Measurements from ENCODE around the gene CDKN2B-AS1. TPM values are rescaled to one million over a fixed set of nuclear protein-coding genes. Genes with fewer than 3 reads are reported as not detected.

The CDKN2B-AS1 gene
- total and polyA plus RNA-seq, 2 donors from 2014 or later: 0.82 TPM; not detected in 1

GRCh38 chr9:21985964-21986667 lies 8.5 kb upstream of the CDKN2B-AS1 start:
- H3K9ac ChIP-seq (ENCODE audit: low read length in 3 of 3): no peak overlapping the region
- no peak for TF ChIP-seq CTCF (IDR thresholded peaks at IDR 0.05; ENCODE audit: borderline replicate concordance, extremely low read depth, insufficient read depth)
- FAIRE-seq: no peak

GRCh38 chr9:21988056-21988990 lies 6.3 kb upstream of the CDKN2B-AS1 start:
- Histone ChIP-seq H3K4me3 (ENCODE audit: low read length in 3 of 3) (no peak overlapping the region), H3K27ac (ENCODE audit: low read depth in 2 of 2, low read length in 2 of 2) (no peak overlapping the region), H3K36me3 (ENCODE audit: control insufficient read depth in 2 of 3, insufficient read depth in 3 of 3, low read length in 3 of 3) (no peaks in the 10 kb centered on the region), H3K9ac (ENCODE audit: low read length in 3 of 3) (no peak overlapping the region), H3K9me3 (ENCODE audit: control insufficient read depth in 2 of 3, insufficient read depth in 1 of 3, low read length in 3 of 3) (no peaks in the 10 kb centered on the region), H3K27me3 (ENCODE audit: control insufficient read depth, insufficient read depth, low read length) (peaks cover 72% of the 10 kb centered on the region), H3K4me1 (ENCODE audit: control insufficient read depth in 2 of 3, insufficient read depth in 2 of 3, low read depth in 1 of 3, low read length in 3 of 3) (no peaks in the 10 kb centered on the region)
- DNase-seq (no peak), FAIRE-seq (no peak)
- intact Hi-C loops (cut with DNase I): no loop called here
- TF ChIP-seq CTCF (IDR thresholded peaks at IDR 0.05; ENCODE audit: borderline replicate concordance, extremely low read depth, insufficient read depth): no peak

More at GRCh38 chr9:21985964-21986667, 8.5 kb upstream of the CDKN2B-AS1 start:
- Histone ChIP-seq H3K4me1 (ENCODE audit: control insufficient read depth in 2 of 3, insufficient read depth in 2 of 3, low read depth in 1 of 3, low read length in 3 of 3) (no peaks in the 10 kb centered on the region), H3K9me3 (ENCODE audit: control insufficient read depth in 2 of 3, insufficient read depth in 1 of 3, low read length in 3 of 3) (no peaks in the 10 kb centered on the region), H3K36me3 (ENCODE audit: control insufficient read depth in 2 of 3, insufficient read depth in 3 of 3, low read length in 3 of 3) (no peaks in the 10 kb centered on the region), H3K27ac (ENCODE audit: low read depth in 2 of 2, low read length in 2 of 2) (no peak overlapping the region), H3K4me3 (ENCODE audit: low read length in 3 of 3) (no peak overlapping the region), H3K27me3 (ENCODE audit: control insufficient read depth, insufficient read depth, low read length) (peaks cover 68% of the 10 kb centered on the region)
- no peak for DNase-seq
- intact Hi-C loops (cut with DNase I): no loop called here

GRCh38 chr9:21989440-21990189 lies 5.0 kb upstream of the CDKN2B-AS1 start:
- H3K27me3 ChIP-seq (ENCODE audit: control insufficient read depth, insufficient read depth, low read length): peaks cover 72% of the 10 kb centered on the region
- FAIRE-seq (no peak), DNase-seq (peak in 1 of 5 donors; percentile 53)
- H3K4me3 ChIP-seq (ENCODE audit: low read length in 3 of 3): no peak overlapping the region
- H3K9ac ChIP-seq (ENCODE audit: low read length in 3 of 3): no peak overlapping the region
- intact Hi-C loops (cut with DNase I): no loop called here
- no peaks in the 10 kb centered on the region for H3K36me3 ChIP-seq (ENCODE audit: control insufficient read depth in 2 of 3, insufficient read depth in 3 of 3, low read length in 3 of 3)
- H3K4me1 ChIP-seq (ENCODE audit: control insufficient read depth in 2 of 3, insufficient read depth in 2 of 3, low read depth in 1 of 3, low read length in 3 of 3): peaks cover 0 to 3% (median 0%) of the 10 kb centered on the region in 3 donors
- no peaks in the 10 kb centered on the region for H3K9me3 ChIP-seq (ENCODE audit: control insufficient read depth in 2 of 3, insufficient read depth in 1 of 3, low read length in 3 of 3)
- H3K27ac ChIP-seq (ENCODE audit: low read depth in 2 of 2, low read length in 2 of 2): no peak overlapping the region
- TF ChIP-seq CTCF (IDR thresholded peaks at IDR 0.05; ENCODE audit: borderline replicate concordance, extremely low read depth, insufficient read depth): no peak

All from kidney (tissue), 14 donors.